Measurements from ENCODE around the gene INSRR. TPM values are rescaled to one million over a fixed set of nuclear protein-coding genes. Genes with fewer than 3 reads are reported as not detected.

INSRR gene
- total and polyA plus RNA-seq, 2 of the 8 experiments (the other 6 are each of a cell fraction or from before 2014, with no cell fraction given) = 0.02 TPM; not detected in 1

DNA sequence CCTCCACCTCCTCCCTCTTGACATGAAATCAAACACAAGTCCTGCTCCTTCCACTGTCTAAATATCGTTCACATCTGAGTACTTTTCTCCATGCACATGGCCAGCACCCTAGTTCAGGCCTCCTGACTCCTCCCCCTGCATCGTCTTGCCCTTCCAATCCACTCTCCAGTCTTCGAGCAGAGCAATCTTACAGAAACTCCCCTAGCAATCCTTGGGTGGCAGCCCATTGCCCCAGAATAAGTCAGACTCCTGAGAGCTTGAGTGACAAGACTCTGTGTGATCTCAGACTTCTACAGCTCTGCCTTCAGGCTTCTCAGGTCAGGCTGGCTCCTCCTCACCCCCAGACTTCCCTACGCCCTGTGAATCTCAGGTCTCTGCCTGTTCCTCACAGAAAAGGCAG is 47.7 kb downstream of the INSRR start:
- WGBS, 2 experiments (ENCODE audit: extremely low coverage in 1 of 2, insufficient coverage in 1 of 2, insufficient read length in 1 of 2, insufficient replicate concordance in 2 of 2, low coverage in 1 of 2, low lambda C conversion rate in 2 of 2, missing lambda C conversion rate in 1 of 2) = 76% methylated on average over 4 of the region's 4 CpGs; no CpG with 5 or more reads in 1 of the 2 experiments
- H3K56ac ChIP-seq (replicated peaks; ENCODE audit: insufficient read length, low read depth, low read length) = no peak overlapping the region
- no peak overlapping the region for H4K8ac ChIP-seq (ENCODE audit: extremely low read depth, insufficient read depth, low read length)
- H2BK120ac ChIP-seq (replicated peaks; ENCODE audit: low read depth, low read length) = no peak overlapping the region
- no peak overlapping the region for H2BK12ac ChIP-seq (ENCODE audit: low read depth, low read length)
- no peak overlapping the region for H2AK5ac ChIP-seq (ENCODE audit: low read depth, low read length)
- FAIRE-seq (no peak), DNase-seq (ENCODE audit: low read depth in 1 of 2, low spot score in 2 of 2) (no peak)
- POLR2A ChIA-PET (ENCODE audit: partially characterized antibody) = interaction anchor here (0.9 to 1.3 kb wide), 4 partner anchors 10 to 122 kb away, joined by 3 to 6 read pairs (median 3); partner anchors contain the start of gene PRCC
- peaks cover 1 to 46% (median 41%) of the 10 kb centered on the region in 4 experiments for H3K27me3 ChIP-seq (replicated peaks in 1 of 4; ENCODE audit: control insufficient read depth in 3 of 4, extremely low read depth in 1 of 4, insufficient read depth in 3 of 4, low read length in 3 of 4)
- H3K36me3 ChIP-seq (ENCODE audit: control insufficient read depth in 2 of 4, insufficient read depth in 4 of 4, low read length in 3 of 4) = no peaks in the 10 kb centered on the region
- H2BK15ac ChIP-seq (ENCODE audit: low read length) = no peak overlapping the region
- H3K23me2 ChIP-seq (ENCODE audit: low read depth, low read length) = peaks cover 2% of the 10 kb centered on the region; the same call in 1 of the 2 replicates
- H4K5ac ChIP-seq (ENCODE audit: insufficient read length, low read depth, low read length) = no peak overlapping the region
- no peak overlapping the region for H3K4me3 ChIP-seq (ENCODE audit: extremely low read depth in 1 of 4, insufficient read depth in 2 of 4, low read depth in 3 of 4, low read length in 4 of 4)
- TF ChIP-seq SP4 (IDR thresholded peaks at IDR 0.05; ENCODE audit: low read length) = no peak
- TF ChIP-seq GABPA (IDR thresholded peaks at IDR 0.05; ENCODE audit: borderline replicate concordance, insufficient read depth, low read length) = no peak
- no peak for TF ChIP-seq KDM4A (IDR thresholded peaks at IDR 0.05; ENCODE audit: low read depth, low read length, severe bottlenecking)
- TF ChIP-seq FOSL1 (IDR thresholded peaks at IDR 0.05; ENCODE audit: insufficient read depth, low read depth, low read length) = no peak
- TF ChIP-seq RFX5 (IDR thresholded peaks at IDR 0.05; ENCODE audit: borderline replicate concordance, low read depth, low read length) = no peak
- no peak for TF ChIP-seq JUND (IDR thresholded peaks at IDR 0.05; ENCODE audit: low read length)
- TF ChIP-seq ZNF274 (IDR thresholded peaks at IDR 0.05; ENCODE audit: borderline replicate concordance, extremely low read depth, low read length) = no peak
- no peak for TF ChIP-seq BRCA1 (IDR thresholded peaks at IDR 0.05; ENCODE audit: low read depth, low read length)
- no peak for TF ChIP-seq BCL11A (IDR thresholded peaks at IDR 0.05; ENCODE audit: low read depth in 2 of 2, low read length in 2 of 2)
- no peak for TF ChIP-seq CBX5 (IDR thresholded peaks at IDR 0.05; ENCODE audit: low read depth, low read length)
- TF ChIP-seq MAFK (IDR thresholded peaks at IDR 0.05; ENCODE audit: low read depth, low read length) = no peak
- TF ChIP-seq RAD21 (IDR thresholded peaks at IDR 0.05 in 1 of 2, conservative IDR thresholded peaks at IDR 0.05 in 1 of 2; ENCODE audit: low read depth in 2 of 2, low read length in 2 of 2) = no peak
- no peak for TF ChIP-seq CHD1 (IDR thresholded peaks at IDR 0.05; ENCODE audit: low read depth, low read length)
- no peak for TF ChIP-seq TCF12 (IDR thresholded peaks at IDR 0.05; ENCODE audit: low read depth, low read length)
- H3K9me3 ChIP-seq (ENCODE audit: insufficient read depth in 2 of 2, low read depth in 1 of 2, low read length in 1 of 2) = no peaks in the 10 kb centered on the region
- H3K79me2 ChIP-seq (ENCODE audit: control insufficient read depth in 1 of 2, insufficient read depth in 2 of 2, low read length in 2 of 2) = no peaks in the 10 kb centered on the region
- H3K79me1 ChIP-seq (ENCODE audit: low read depth, low read length) = no peaks in the 10 kb centered on the region
- H3K18ac ChIP-seq (ENCODE audit: extremely low read depth, low read length) = no peak overlapping the region
- H3K4me2 ChIP-seq (ENCODE audit: insufficient read depth in 1 of 2, low read depth in 2 of 2, low read length in 2 of 2) = no peak overlapping the region
- H3K4ac ChIP-seq (replicated peaks; ENCODE audit: insufficient read length, low read depth, low read length) = no peak overlapping the region
- CTCF ChIA-PET (ENCODE audit: partially characterized antibody) = interaction anchor here (1.1 to 31.8 kb wide), 9 partner anchors 13 to 122 kb away, joined by 3 to 491 read pairs (median 4); partner anchors contain the start of genes INSRR and NTRK1
- no peak overlapping the region for H2AFZ ChIP-seq (ENCODE audit: low read length)
- no peak overlapping the region for H3K23ac ChIP-seq (ENCODE audit: insufficient read length)
- no peaks in the 10 kb centered on the region for H4K20me1 ChIP-seq (replicated peaks in 1 of 2; ENCODE audit: control insufficient read depth in 1 of 2, insufficient read depth in 2 of 2, low read length in 2 of 2)
- H2BK5ac ChIP-seq (ENCODE audit: low read depth, low read length) = no peak overlapping the region
- no peak overlapping the region for H2BK20ac ChIP-seq (ENCODE audit: low read length)
- H3K14ac ChIP-seq (ENCODE audit: insufficient read length) = no peak overlapping the region
- H3K27ac ChIP-seq (ENCODE audit: low read depth, low read length) = no peak overlapping the region
- H3K9ac ChIP-seq (replicated peaks in 1 of 4; ENCODE audit: extremely low read depth in 1 of 4, low read depth in 3 of 4, low read length in 3 of 4) = no peak overlapping the region
- H4K91ac ChIP-seq (replicated peaks; ENCODE audit: insufficient read length, low read length) = no peak overlapping the region
- peaks cover 0 to 11% (median 5%) of the 10 kb centered on the region in 4 experiments; a peak in 6 of 7 replicates for H3K4me1 ChIP-seq (replicated peaks in 1 of 4; ENCODE audit: control insufficient read depth in 3 of 4, insufficient read depth in 4 of 4, low read length in 3 of 4)
